ENCODE results near the gene PHACTR1.
"Not testable (repeated sequence)": the region's sequence is repeated elsewhere in the genome, so short reads cannot be mapped to it uniquely, and the experiment has no call there.

The PHACTR1 gene

DNA sequence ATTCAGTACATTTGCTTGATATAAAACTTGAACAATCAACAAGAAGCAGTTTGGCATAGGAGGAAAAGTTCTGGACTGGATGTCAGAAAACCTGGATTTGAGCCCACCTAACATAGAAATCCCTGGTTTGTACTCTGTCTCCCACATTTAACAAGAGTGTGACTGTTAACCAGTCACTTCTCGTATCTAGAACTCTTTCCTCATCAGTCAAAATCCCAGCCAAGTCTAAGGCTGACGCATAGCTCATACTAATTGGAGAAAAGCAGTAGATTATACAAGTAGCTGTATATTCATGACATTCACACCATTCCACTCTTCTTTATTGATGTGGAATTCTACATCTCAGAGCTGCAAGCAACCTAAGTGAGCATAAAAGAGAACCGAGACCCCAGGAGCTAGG is 222.7 kb downstream of the PHACTR1 start:
- Histone ChIP-seq H3K27ac (ENCODE audit: low read depth, low read length) (no peak overlapping the region), H3K27me3 (ENCODE audit: control insufficient read depth in 1 of 2, insufficient read depth in 2 of 2, low read length in 2 of 2) (no peaks in the 10 kb centered on the region), H3K9me3 (ENCODE audit: low read length) (no peaks in the 10 kb centered on the region), H3K4me1 (ENCODE audit: insufficient read depth, low read length) (peaks cover 25% of the 10 kb centered on the region), H3K4me3 (ENCODE audit: low read depth in 1 of 2, low read length in 2 of 2) (no peak overlapping the region), H3K36me3 (ENCODE audit: insufficient read depth, low read length) (no peaks in the 10 kb centered on the region), H3K9ac (ENCODE audit: low read length) (no peak overlapping the region)

DNA sequence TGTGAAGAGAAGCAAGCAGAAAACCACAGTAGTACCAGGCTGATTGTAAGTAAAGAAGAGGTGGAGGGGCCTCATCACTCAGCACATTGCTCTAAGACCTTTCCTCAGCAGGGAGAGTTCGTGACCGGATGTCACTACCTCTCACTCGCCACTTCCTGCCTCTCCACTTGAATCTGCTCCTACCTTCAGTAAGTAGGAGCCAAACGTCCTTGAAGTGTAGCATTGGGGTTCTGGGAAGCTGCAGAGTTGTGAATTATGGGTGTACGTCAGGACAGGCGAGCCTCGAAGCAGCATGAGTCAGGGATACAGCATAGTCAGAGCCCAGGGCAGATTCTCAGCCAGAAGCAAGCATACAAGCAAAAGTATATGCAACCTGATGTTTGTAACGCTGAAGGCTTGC is 224.9 kb downstream of the PHACTR1 start:
- Histone ChIP-seq H3K36me3 (ENCODE audit: insufficient read depth, low read length) (no peaks in the 10 kb centered on the region), H3K9me3 (ENCODE audit: low read length) (no peaks in the 10 kb centered on the region), H3K27me3 (ENCODE audit: control insufficient read depth in 1 of 2, insufficient read depth in 2 of 2, low read length in 2 of 2) (no peaks in the 10 kb centered on the region), H3K9ac (ENCODE audit: low read length) (no peak overlapping the region), H3K4me1 (ENCODE audit: insufficient read depth, low read length) (peaks cover 25% of the 10 kb centered on the region), H3K27ac (ENCODE audit: low read depth, low read length) (no peak overlapping the region), H3K4me3 (ENCODE audit: low read depth in 1 of 2, low read length in 2 of 2) (no peak overlapping the region)

DNA sequence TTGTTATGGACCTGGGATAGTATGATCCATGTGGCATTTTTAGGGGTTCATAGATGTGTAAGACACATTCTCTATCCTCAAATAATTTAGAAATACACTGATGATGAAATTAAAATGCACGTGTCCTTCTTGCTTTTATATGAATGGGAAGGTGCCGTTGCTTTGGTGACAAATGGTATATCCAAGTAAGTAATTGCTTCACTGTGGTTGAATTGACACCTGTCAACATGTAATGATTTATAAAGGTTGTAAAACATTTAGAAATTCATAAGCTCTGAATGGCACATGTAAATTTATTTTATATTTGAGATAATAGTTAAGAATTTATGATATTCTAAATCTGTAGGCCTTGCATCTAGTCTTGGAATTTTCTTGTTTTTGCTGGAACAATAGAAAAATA is 227.0 kb downstream of the PHACTR1 start:
- Histone ChIP-seq H3K36me3 (ENCODE audit: insufficient read depth, low read length) (no peaks in the 10 kb centered on the region), H3K27me3 (ENCODE audit: control insufficient read depth in 1 of 2, insufficient read depth in 2 of 2, low read length in 2 of 2) (no peaks in the 10 kb centered on the region), H3K4me3 (ENCODE audit: low read depth in 1 of 2, low read length in 2 of 2) (no peak overlapping the region), H3K4me1 (ENCODE audit: insufficient read depth, low read length) (peaks cover 25% of the 10 kb centered on the region), H3K9me3 (ENCODE audit: low read length) (no peaks in the 10 kb centered on the region), H3K27ac (ENCODE audit: low read depth, low read length) (no peak overlapping the region), H3K9ac (ENCODE audit: low read length) (no peak overlapping the region)

DNA sequence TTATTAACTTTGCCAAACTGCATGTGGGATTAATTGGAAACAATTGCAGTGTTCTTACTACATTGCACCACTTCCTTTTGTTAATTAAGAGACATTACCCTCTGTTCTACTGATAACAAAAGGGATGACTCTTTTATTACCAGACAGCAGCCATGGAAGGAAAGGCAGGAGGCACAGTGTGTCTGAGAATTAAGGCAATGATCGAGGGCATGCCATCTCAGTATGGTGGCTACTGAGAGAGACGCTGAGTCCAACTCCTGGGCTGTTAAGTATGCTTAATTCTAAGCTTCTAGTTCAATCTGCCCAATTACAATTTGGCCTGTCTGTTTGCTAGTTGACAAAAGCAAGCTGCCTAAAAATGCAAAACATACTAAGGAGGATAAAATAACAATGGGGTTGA is 227.4 kb downstream of the PHACTR1 start:
- Histone ChIP-seq H3K27ac (ENCODE audit: low read depth, low read length) (no peak overlapping the region), H3K4me1 (ENCODE audit: insufficient read depth, low read length) (peaks cover 25% of the 10 kb centered on the region), H3K27me3 (ENCODE audit: control insufficient read depth in 1 of 2, insufficient read depth in 2 of 2, low read length in 2 of 2) (no peaks in the 10 kb centered on the region), H3K4me3 (ENCODE audit: low read depth in 1 of 2, low read length in 2 of 2) (no peak overlapping the region), H3K36me3 (ENCODE audit: insufficient read depth, low read length) (no peaks in the 10 kb centered on the region), H3K9me3 (ENCODE audit: low read length) (no peaks in the 10 kb centered on the region), H3K9ac (ENCODE audit: low read length) (no peak overlapping the region)

DNA sequence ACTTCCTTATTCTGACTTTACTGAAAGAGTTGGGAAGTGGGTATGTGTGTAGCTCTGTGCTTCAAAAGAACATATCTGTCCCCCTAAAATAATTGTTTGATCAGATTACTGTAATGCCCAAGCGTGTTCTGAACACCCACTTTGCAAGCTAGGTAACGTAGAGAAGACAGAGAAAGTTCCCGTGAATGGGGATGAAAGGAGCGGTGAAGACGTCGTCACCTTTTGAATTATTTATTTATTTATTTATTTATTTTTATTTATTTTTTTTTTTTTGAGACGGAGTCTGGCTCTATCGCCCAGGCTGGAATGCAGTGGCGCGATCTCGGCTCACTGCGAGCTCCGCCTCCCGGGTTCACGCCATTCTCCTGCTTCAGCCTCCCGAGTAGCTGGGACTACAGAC is 228.0 kb downstream of the PHACTR1 start:
- H3K9ac ChIP-seq (ENCODE audit: low read length); H3K27me3 ChIP-seq (ENCODE audit: control insufficient read depth in 1 of 2, insufficient read depth in 2 of 2, low read length in 2 of 2); H3K27ac ChIP-seq (ENCODE audit: low read depth, low read length); H3K9me3 ChIP-seq (ENCODE audit: low read length); H3K4me3 ChIP-seq (ENCODE audit: low read depth in 1 of 2, low read length in 2 of 2); H3K36me3 ChIP-seq (ENCODE audit: insufficient read depth, low read length): not testable (repeated sequence)
- H3K4me1 ChIP-seq (ENCODE audit: insufficient read depth, low read length), result peaks cover 23% of the 10 kb centered on the region

DNA sequence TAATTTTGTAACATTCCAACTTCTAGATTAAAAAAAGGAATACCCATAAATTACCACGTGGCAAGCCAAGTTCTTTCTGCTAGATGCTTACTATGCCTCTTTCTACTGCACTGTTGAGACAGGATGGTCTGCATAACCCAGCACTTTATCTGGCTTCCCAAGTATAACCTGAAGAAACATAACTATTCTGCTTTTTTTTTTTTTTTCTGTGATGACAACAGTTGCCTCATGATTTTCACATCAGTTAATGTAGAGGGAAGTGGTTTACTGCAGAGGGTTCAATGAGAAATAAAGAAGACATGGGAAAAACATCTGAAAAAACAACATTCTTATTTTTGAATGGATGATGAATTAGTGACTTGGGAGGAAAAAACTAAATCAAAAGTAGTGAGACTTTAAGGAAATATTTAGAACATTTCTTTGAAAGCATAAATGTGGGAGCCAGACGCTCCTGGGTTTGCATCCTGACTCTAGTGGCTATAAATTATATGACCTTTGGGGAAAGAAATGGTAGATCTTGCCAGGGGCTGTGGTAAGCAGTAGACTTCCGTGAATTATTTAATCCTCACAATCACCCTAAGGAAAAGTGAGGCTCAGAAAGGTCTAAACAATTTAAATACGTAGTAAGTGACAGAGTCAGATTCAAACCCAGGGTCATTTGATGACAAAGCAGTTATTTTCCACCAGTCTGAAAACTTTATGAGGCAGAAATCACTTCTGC is 230.7 kb downstream of the PHACTR1 start:
- H3K27ac ChIP-seq (ENCODE audit: low read depth, low read length), result no peak overlapping the region
- no peak overlapping the region for H3K9ac ChIP-seq (ENCODE audit: low read length)
- H3K36me3 ChIP-seq (ENCODE audit: insufficient read depth, low read length), result no peaks in the 10 kb centered on the region
- peaks cover 18% of the 10 kb centered on the region for H3K4me1 ChIP-seq (ENCODE audit: insufficient read depth, low read length)
- no peaks in the 10 kb centered on the region for H3K27me3 ChIP-seq (ENCODE audit: control insufficient read depth in 1 of 2, insufficient read depth in 2 of 2, low read length in 2 of 2)
- H3K4me3 ChIP-seq (ENCODE audit: low read depth in 1 of 2, low read length in 2 of 2), result no peak overlapping the region
- H3K9me3 ChIP-seq (ENCODE audit: low read length), result no peaks in the 10 kb centered on the region

DNA sequence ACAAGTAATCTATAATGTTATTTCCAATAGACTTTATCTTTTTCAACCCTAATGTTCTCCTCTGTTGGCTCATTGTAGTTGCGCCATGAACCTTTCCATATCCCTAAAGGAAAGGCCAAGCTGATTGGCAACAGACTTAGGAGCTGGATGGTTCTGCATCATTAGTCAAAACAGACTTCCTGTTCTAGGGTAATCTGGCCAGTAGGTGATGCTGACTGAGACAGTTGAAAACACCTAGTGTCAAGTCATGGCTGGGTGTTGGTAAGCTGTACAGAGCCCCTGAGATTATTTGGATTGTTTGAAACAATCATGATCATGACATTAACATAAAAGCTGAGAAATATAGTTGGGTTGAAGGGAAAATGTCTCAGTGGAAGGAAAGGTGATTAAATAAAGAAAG is 231.4 kb downstream of the PHACTR1 start:
- Histone ChIP-seq H3K4me3 (ENCODE audit: low read depth in 1 of 2, low read length in 2 of 2) (no peak overlapping the region), H3K27me3 (ENCODE audit: control insufficient read depth in 1 of 2, insufficient read depth in 2 of 2, low read length in 2 of 2) (no peaks in the 10 kb centered on the region), H3K4me1 (ENCODE audit: insufficient read depth, low read length) (peaks cover 22% of the 10 kb centered on the region), H3K9ac (ENCODE audit: low read length) (no peak overlapping the region), H3K27ac (ENCODE audit: low read depth, low read length) (no peak overlapping the region), H3K36me3 (ENCODE audit: insufficient read depth, low read length) (no peaks in the 10 kb centered on the region), H3K9me3 (ENCODE audit: low read length) (no peaks in the 10 kb centered on the region)

DNA sequence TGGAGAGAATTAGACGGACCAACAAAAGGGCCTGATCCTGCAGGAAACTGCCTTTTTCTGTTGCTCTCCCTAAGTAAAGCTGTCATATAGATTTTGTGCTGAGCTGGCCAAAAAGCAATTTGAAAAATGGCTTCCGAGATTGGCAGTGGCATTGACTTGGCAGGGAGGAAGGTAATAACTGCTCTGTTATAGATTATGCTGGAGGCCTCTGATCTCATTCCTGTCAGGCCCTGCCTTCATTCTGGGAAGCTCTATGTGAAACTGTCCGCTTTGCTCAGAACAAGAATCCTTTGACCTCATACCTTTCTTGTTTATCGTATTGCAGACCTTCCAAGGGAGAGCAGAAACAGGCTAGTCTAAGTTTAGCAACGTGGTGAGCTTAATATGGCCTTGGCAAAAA is 234.4 kb downstream of the PHACTR1 start:
- Histone ChIP-seq H3K4me1 (ENCODE audit: insufficient read depth, low read length) (peaks cover 22% of the 10 kb centered on the region), H3K27ac (ENCODE audit: low read depth, low read length) (peak overlapping the region; percentile 69), H3K9ac (ENCODE audit: low read length) (no peak overlapping the region)

DNA sequence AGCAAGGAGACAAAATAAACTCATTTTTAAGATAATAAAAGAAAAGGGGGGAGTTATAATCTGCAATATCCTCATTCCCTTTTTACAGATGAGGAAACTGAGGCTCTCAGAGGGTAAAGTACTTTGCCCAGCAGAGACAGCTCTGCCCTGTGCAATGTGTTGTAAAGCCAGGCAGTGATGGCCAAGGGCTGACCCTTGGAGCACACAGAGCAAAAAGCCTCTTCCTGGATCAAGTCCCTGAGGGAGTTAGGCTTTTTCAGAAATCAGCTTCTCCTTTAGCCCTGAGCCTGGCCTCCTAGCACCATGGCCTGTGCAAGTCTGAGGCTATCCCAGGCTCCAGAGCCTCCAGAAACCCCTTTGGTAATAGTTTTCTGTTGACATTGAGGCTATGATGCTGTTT is 234.8 kb downstream of the PHACTR1 start:
- H3K4me1 ChIP-seq (ENCODE audit: insufficient read depth, low read length), result peaks cover 22% of the 10 kb centered on the region
- no peaks in the 10 kb centered on the region for H3K9me3 ChIP-seq (ENCODE audit: low read length)
- no peak overlapping the region for H3K4me3 ChIP-seq (ENCODE audit: low read depth in 1 of 2, low read length in 2 of 2)
- no peaks in the 10 kb centered on the region for H3K36me3 ChIP-seq (ENCODE audit: insufficient read depth, low read length)
- H3K27me3 ChIP-seq (ENCODE audit: control insufficient read depth in 1 of 2, insufficient read depth in 2 of 2, low read length in 2 of 2), result no peaks in the 10 kb centered on the region
- no peak overlapping the region for H3K9ac ChIP-seq (ENCODE audit: low read length)
- peak overlapping the region; percentile 69 for H3K27ac ChIP-seq (ENCODE audit: low read depth, low read length)

More for the DNA sequence above, 234.4 kb downstream of the PHACTR1 start:
- H3K9me3 ChIP-seq (ENCODE audit: low read length), result no peaks in the 10 kb centered on the region
- no peaks in the 10 kb centered on the region for H3K36me3 ChIP-seq (ENCODE audit: insufficient read depth, low read length)
- H3K27me3 ChIP-seq (ENCODE audit: control insufficient read depth in 1 of 2, insufficient read depth in 2 of 2, low read length in 2 of 2), result no peaks in the 10 kb centered on the region
- no peak overlapping the region for H3K4me3 ChIP-seq (ENCODE audit: low read depth in 1 of 2, low read length in 2 of 2)

DNA sequence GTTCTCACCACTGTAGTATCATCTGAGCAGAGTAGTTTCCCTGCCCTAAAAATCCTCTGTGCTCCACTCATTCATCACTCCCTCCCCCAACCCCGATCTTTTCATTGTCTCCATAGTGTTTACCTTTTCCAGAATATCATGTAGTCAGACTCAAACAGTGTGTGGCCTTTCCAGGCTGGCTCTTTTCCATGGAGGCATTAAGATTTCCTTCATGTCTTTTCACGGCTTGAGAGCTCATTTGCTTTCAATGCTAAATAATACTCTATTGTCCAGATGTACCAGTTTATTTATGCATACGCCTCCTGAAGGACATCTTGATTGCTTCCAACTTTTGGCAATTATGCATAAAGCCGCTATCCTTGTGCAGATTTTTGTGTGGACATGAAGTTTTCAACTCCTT is 235.8 kb downstream of the PHACTR1 start:
- H3K36me3 ChIP-seq (ENCODE audit: insufficient read depth, low read length), result no peaks in the 10 kb centered on the region

DNA sequence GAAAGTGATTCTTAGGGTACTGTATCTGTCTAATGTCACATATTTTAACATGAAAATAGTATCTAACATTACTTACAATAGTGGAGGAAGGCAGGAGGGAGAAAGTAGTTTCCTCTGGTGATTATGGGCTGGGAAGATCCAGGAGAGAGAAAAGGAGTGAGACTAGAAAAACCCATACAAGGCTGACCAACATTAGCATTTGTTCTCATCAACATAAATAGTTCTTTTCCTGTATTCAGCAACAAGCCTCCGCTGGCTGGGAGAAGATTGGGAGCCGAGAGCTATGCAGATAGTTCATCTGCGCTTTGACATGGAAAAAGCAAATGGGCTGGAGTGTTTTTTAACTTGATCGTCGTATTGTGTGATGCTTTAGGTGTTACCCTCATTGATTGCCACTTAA is 239.4 kb downstream of the PHACTR1 start:
- H3K4me3 ChIP-seq (ENCODE audit: low read depth in 1 of 2, low read length in 2 of 2), result no peak overlapping the region
- H3K4me1 ChIP-seq (ENCODE audit: insufficient read depth, low read length), result peaks cover 25% of the 10 kb centered on the region
- H3K9ac ChIP-seq (ENCODE audit: low read length), result no peak overlapping the region
- no peak overlapping the region for H3K27ac ChIP-seq (ENCODE audit: low read depth, low read length)
- no peaks in the 10 kb centered on the region for H3K27me3 ChIP-seq (ENCODE audit: control insufficient read depth in 1 of 2, insufficient read depth in 2 of 2, low read length in 2 of 2)
- no peaks in the 10 kb centered on the region for H3K9me3 ChIP-seq (ENCODE audit: low read length)
- H3K36me3 ChIP-seq (ENCODE audit: insufficient read depth, low read length), result no peaks in the 10 kb centered on the region

More for the DNA sequence above, 235.8 kb downstream of the PHACTR1 start:
- H3K9ac ChIP-seq (ENCODE audit: low read length), result no peak overlapping the region
- peaks cover 22% of the 10 kb centered on the region for H3K4me1 ChIP-seq (ENCODE audit: insufficient read depth, low read length)
- H3K27me3 ChIP-seq (ENCODE audit: control insufficient read depth in 1 of 2, insufficient read depth in 2 of 2, low read length in 2 of 2), result no peaks in the 10 kb centered on the region
- H3K9me3 ChIP-seq (ENCODE audit: low read length), result no peaks in the 10 kb centered on the region
- H3K27ac ChIP-seq (ENCODE audit: low read depth, low read length), result no peak overlapping the region
- H3K4me3 ChIP-seq (ENCODE audit: low read depth in 1 of 2, low read length in 2 of 2), result no peak overlapping the region

DNA sequence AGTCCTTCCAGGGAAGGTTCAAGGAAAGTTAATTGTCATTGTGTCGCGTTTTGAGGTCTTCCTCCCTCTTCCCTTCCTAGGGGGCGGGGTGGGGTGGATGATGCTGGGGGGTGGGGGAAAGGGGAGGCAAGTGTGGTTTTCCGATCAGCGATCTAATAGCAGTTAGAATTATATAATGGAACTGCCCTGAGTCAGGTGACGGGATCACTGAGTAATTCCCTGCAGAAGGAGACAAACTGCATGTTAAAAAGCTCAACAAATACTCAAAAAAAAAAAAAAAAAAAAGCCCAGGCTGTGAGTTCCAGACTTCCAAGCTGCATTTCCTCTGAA is 240.4 kb downstream of the PHACTR1 start:
- no peaks in the 10 kb centered on the region for H3K27me3 ChIP-seq (ENCODE audit: control insufficient read depth in 1 of 2, insufficient read depth in 2 of 2, low read length in 2 of 2)
- H3K9ac ChIP-seq (ENCODE audit: low read length), result peak overlapping the region; percentile 20
- no peaks in the 10 kb centered on the region for H3K9me3 ChIP-seq (ENCODE audit: low read length)
- no peaks in the 10 kb centered on the region for H3K36me3 ChIP-seq (ENCODE audit: insufficient read depth, low read length)
- H3K4me1 ChIP-seq (ENCODE audit: insufficient read depth, low read length), result peaks cover 15% of the 10 kb centered on the region
- H3K4me3 ChIP-seq (ENCODE audit: low read depth in 1 of 2, low read length in 2 of 2), result peak overlapping the region; percentile 81 to 90
- peak overlapping the region; percentile 85 for H3K27ac ChIP-seq (ENCODE audit: low read depth, low read length)

Data from muscle layer of colon (tissue), 2 donors.